Measurements from ENCODE around the gene RRAS2. TPM values are rescaled to one million over a fixed set of nuclear protein-coding genes. Genes with fewer than 3 reads are reported as not detected.

Gene RRAS2
- total RNA-seq, 1 experiment from 2014 or later: 118 TPM

DNA sequence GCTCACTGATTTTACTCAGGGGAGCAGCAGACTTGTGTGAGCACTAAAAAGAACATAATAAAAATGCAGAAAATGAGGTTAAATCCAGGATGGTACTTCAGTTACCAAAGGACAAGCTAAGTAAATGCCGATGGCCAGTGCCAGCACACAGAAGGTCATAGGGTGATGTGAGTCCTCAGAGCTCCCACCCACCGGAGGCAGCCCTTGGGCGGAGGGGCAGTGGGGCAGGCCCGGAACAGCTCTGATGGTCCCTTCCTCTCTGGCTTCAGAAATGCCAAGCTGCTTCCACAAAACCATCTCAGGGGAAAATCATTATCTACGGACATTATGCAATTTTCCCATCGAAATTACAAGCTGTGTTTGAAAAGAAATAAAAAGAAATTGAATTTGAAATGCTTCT, 124.5 kb downstream of the RRAS2 start:
- no peaks in the 10 kb centered on the region for H3K27me3 ChIP-seq (ENCODE audit: control insufficient read depth, insufficient read depth, low read length)

DNA sequence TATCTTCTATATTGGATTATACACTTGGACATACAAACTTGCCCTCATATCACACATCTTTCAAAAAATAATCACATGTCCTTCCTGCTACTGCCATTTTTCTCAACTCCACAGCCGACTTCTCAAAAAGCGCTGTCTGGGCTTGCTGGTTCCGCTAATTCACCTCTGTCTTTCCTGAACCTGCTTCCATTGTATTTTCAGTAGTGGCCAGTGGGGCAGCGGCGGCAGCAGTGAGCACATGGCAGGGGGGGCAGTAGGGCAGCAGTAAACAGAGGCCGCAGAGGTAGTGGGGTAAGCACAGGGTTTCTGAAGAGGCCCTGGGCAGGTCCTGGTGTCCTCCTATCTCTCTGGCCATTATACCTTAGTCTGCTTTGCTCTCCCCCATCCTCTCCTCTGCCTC, 126.3 kb downstream of the RRAS2 start:
- H3K4me3 ChIP-seq (ENCODE audit: insufficient read depth, low read depth, low read length): no peak overlapping the region
- no peaks in the 10 kb centered on the region; the same call in 1 of the 2 replicates for H3K27me3 ChIP-seq (ENCODE audit: control insufficient read depth, insufficient read depth, low read length)
- peak; percentile 81 for DNase-seq
- no peaks in the 10 kb centered on the region for H3K36me3 ChIP-seq (replicated peaks; ENCODE audit: control insufficient read depth, insufficient read depth, low read length)

More for the DNA sequence above, 124.5 kb downstream of the RRAS2 start:
- no peak for DNase-seq
- Histone ChIP-seq H3K4me3 (ENCODE audit: insufficient read depth, low read depth, low read length) (no peak overlapping the region), H3K36me3 (replicated peaks; ENCODE audit: control insufficient read depth, insufficient read depth, low read length) (no peaks in the 10 kb centered on the region)

DNA sequence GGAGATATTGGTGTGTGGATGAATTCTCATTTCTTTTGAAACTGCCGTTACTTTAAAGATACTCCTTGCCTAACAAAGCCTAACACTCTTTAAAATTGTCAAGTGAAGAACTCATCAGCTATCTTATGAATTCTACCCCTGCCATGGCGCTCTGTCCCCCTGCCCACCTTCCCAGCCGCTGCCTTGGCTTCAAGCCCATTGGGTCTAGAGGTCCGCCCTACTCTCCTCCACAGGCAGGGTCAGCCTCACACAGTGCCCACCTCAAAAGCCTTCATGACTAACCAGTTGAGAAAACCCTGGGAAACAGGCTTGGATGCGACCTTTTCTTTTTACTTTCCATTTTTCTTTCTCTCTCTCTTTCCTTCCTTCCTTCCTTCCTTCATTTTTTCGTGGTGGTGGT, 128.6 kb downstream of the RRAS2 start:
- no peak overlapping the region for H3K4me3 ChIP-seq (ENCODE audit: insufficient read depth, low read depth, low read length)
- no peaks in the 10 kb centered on the region for H3K36me3 ChIP-seq (replicated peaks; ENCODE audit: control insufficient read depth, insufficient read depth, low read length)
- DNase-seq: no peak
- H3K27me3 ChIP-seq (ENCODE audit: control insufficient read depth, insufficient read depth, low read length): no peaks in the 10 kb centered on the region; the same call in 1 of the 2 replicates

DNA sequence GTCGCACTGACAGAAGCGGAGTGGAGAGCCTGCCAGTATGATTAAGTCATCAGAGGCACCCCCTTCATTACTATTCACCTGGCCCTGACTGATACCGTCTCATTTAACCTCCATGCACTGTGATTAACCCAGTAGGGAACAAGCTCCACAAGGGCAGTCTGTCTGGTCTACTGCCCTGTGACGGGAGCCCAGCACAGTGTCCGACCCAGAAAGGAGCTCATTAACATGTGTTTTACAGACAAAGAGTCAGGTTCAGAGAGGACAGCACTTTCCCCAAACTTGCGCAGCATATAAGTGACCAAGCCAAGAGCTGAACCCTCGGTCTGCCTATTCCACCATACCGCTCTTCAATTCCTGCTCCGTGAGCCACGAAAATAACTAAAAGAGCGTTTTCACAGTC, 129.5 kb downstream of the RRAS2 start:
- no peaks in the 10 kb centered on the region; the same call in 1 of the 2 replicates for H3K27me3 ChIP-seq (ENCODE audit: control insufficient read depth, insufficient read depth, low read length)
- no peaks in the 10 kb centered on the region for H3K36me3 ChIP-seq (replicated peaks; ENCODE audit: control insufficient read depth, insufficient read depth, low read length)
- no peak for DNase-seq
- H3K4me3 ChIP-seq (ENCODE audit: insufficient read depth, low read depth, low read length): no peak overlapping the region

DNA sequence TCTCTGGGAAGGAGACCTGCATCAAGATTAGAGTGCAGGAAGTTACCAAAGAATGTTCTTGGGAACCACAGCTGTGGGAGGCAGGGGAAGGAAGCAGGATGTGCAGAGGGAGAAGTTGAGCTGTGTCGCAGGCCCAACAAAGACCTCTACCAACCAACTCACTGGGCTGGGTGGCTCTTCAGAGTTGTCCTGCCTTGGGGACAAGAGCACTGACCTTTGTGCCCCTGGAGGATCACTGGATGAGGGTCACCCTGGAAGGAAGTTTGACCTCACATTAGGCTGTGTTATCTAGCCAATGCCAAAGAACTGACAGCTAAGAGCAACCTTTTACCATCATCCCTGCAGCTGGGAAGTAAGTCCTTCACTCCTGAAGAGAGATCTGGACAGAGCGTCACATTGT, 130.6 kb downstream of the RRAS2 start:
- no peaks in the 10 kb centered on the region; the same call in 1 of the 2 replicates for H3K27me3 ChIP-seq (ENCODE audit: control insufficient read depth, insufficient read depth, low read length)
- no peak for DNase-seq

More for the DNA sequence above, 130.6 kb downstream of the RRAS2 start:
- H3K4me3 ChIP-seq (ENCODE audit: insufficient read depth, low read depth, low read length): no peak overlapping the region
- H3K36me3 ChIP-seq (replicated peaks; ENCODE audit: control insufficient read depth, insufficient read depth, low read length): no peaks in the 10 kb centered on the region

Other genes with a start within 250 kb of the RRAS2 start
- gene COPB1, start 140.6 kb upstream of the RRAS2 start, total RNA-seq (2014; rRNA removed; shearing (Covaris generic)): 157 and 184 TPM in 2 replicates
- 214 and 252 TPM in 2 replicates for gene PSMA1, start 161.2 kb upstream of the RRAS2 start, total RNA-seq (2014; rRNA removed; shearing (Covaris generic))